GM18858 (cell line): ENCODE data around the gene CMTR2.

Experiments
- ATAC-seq: cut with Tn5 transposase; IDR thresholded peaks from one replicate; pipeline ENCODE4 v1.9.1; 2021; ENCODE audit not compliant: unreplicated experiment

The CMTR2 gene

GRCh38 chr16:71282943-71283342, 6.3 kb downstream of the CMTR2 start:
- no peak for ATAC-seq

GRCh38 chr16:71276589-71277334, 12.4 kb downstream of the CMTR2 start:
- no peak for ATAC-seq

- ATAC-seq: no peak
Observed at GRCh38 chr16:71273384-71273783, 15.8 kb downstream of the CMTR2 start.

GRCh38 chr16:71264299-71264698, 24.9 kb downstream of the CMTR2 start:
- no peak for ATAC-seq

- ATAC-seq: no peak
Observed at GRCh38 chr16:71263582-71263981, 25.6 kb downstream of the CMTR2 start.

GRCh38 chr16:71262391-71262790, 26.8 kb downstream of the CMTR2 start:
- ATAC-seq: no peak

- no peak for ATAC-seq
Observed at GRCh38 chr16:71260995-71261394, 28.2 kb downstream of the CMTR2 start.

GRCh38 chr16:71259086-71259485, 30.1 kb downstream of the CMTR2 start:
- no peak for ATAC-seq

- ATAC-seq: no peak
Observed at GRCh38 chr16:71258372-71258771, 30.8 kb downstream of the CMTR2 start.

- ATAC-seq: no peak
Observed at GRCh38 chr16:71257768-71258167, 31.4 kb downstream of the CMTR2 start.

- ATAC-seq: no peak
Observed at GRCh38 chr16:71255721-71256120, 33.5 kb downstream of the CMTR2 start.

GRCh38 chr16:71254832-71255525, 34.2 kb downstream of the CMTR2 start:
- no peak for ATAC-seq

GRCh38 chr16:71250461-71251235, 38.6 kb downstream of the CMTR2 start:
- ATAC-seq: no peak

GRCh38 chr16:71249399-71249798, 39.8 kb downstream of the CMTR2 start:
- no peak for ATAC-seq

- no peak for ATAC-seq
Observed at GRCh38 chr16:71247478-71247877, 41.7 kb downstream of the CMTR2 start.

GRCh38 chr16:71246309-71246708, 42.9 kb downstream of the CMTR2 start:
- no peak for ATAC-seq

GRCh38 chr16:71244521-71244920, 44.7 kb downstream of the CMTR2 start:
- no peak for ATAC-seq

GRCh38 chr16:71242601-71243000, 46.6 kb downstream of the CMTR2 start:
- no peak for ATAC-seq

GRCh38 chr16:71242036-71242435, 47.2 kb downstream of the CMTR2 start:
- ATAC-seq: no peak
